HG03066 (cell line): ENCODE measurements around the gene C4orf54.

ENCODE experiments used
- ATAC-seq: cut with Tn5 transposase; IDR thresholded peaks from one replicate; pipeline ENCODE4 v1.9.1; 2021; ENCODE audit warnings: low read depth; ENCODE audit not compliant: unreplicated experiment

Gene C4orf54

GRCh38 chr4:99657798-99658197, at the start of gene C4orf54:
Gene C4orf54 (minus strand): TSS chr4:99657828. CDS start chr4:99654648, 3,180 bp downstream.
- no peak for ATAC-seq

DNA sequence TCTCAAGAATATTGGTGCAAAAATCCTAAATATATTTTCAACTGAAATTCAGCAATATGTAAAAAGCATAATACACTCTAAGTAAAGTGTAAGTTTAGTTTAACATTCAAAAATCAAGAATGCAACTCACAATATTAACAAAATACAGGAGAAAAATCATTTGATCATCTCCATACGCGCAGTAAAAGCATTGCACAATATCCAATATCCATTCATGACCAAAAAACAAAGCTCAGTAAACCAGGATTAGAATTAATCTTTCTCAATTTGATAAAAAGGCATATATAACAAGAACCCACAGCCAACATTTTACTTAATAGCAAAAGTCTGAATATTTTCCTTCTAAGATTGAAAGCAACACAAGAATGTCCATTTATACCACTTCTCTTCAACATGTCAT, 48.3 kb upstream of the C4orf54 start:
- no peak for ATAC-seq

- no peak for ATAC-seq
Observed at GRCh38 chr4:99696801-99697200, 39.2 kb upstream of the C4orf54 start.

GRCh38 chr4:99693140-99693539, 35.5 kb upstream of the C4orf54 start:
- ATAC-seq, result no peak

DNA sequence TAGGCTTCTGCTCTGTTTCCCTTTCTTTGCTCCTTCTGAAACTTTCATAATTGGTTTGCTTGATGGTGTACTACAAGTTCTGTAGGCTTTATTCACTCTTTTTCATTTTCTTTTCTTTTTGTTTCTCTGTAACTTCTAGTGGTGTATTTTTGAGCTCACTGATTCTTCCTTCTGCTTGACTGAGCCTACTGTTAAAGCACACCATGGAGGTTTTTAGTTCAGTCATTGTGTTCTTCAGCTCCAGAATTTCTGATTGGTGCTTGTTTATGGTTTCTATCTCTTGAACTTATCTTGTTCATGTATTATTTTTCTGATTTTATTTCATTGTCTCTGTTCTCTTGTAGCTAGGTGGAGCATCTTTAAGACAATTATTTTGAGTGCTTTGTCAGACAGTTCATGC, 33.4 kb upstream of the C4orf54 start:
- ATAC-seq, result no peak

DNA sequence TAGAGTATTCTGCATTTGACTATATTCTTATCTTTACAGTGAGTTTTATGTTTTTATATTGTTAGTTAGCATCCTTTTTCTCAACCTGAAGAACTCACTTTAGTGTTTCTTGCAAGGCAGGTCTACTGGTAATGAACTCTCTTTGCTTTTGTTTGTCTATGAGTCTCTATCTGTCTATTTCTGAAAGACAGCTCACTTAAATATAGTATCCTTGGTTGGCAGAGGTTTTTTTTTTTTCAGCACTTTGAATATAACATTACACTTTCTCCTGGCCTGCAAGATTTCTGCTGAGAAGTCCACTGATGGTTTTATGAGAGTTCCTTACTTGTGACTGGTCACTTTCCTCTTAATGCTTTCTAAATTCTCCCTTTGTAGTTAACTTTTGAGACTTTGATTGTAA, 32.8 kb upstream of the C4orf54 start:
- no peak for ATAC-seq

DNA sequence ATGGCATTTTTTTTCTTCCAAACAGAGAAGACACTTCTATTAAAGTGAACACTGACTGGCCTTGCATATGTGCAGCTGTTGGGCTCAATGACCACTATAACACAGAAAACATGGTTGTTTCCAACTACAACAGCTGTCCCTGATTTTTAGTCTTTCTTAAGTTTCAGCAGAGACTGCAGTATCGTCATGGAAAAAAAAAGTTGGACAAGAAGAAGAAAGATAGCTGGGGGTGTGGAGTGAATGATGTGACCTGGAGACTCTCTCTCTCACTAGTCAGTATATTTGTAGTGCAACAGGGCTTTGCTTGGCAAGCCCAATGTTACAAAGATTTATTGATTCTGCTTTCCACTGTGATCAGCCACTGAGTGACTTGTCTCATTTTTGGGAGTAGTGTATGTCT, 29.5 kb upstream of the C4orf54 start:
- no peak for ATAC-seq

- ATAC-seq, result no peak
Observed at GRCh38 chr4:99685234-99685633, 27.6 kb upstream of the C4orf54 start.

DNA sequence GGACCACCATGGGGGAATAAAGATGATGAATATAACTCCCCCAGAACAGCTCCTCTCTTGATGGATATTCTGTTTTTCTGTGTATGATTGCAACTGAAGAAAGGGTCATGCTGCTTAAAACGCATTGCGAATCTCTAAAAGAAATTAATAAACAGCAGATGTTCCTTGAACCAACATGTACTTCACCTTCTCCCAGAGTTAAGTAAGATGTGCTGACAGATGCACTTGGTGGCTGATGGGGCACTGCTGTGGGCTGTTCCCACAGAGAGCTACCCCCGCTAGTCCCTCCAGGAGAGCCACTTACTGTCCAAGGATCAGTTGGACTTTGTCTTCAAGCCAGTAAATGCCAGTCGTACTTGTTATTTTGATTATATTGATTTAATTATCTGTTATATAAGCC, 26.3 kb upstream of the C4orf54 start:
- no peak for ATAC-seq

DNA sequence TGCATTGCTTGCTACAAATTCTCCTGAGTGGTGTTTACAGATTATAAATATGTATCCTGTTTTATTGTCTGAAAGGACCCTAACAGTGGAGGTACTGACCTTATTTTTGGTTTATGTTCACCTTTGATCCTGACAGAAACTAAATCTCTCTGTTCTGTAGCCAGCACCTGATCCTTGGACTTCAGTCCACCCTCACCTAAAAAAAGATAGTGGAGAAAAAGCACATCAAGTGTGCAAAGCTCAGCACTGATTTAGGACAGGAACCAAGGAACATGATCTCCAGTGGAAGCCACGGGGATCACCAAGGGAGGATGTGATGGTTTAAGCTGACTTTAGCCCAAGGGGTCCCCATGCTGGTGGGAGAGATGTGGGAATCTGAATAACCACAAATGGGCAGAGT, 22.3 kb upstream of the C4orf54 start:
- ATAC-seq, result no peak

DNA sequence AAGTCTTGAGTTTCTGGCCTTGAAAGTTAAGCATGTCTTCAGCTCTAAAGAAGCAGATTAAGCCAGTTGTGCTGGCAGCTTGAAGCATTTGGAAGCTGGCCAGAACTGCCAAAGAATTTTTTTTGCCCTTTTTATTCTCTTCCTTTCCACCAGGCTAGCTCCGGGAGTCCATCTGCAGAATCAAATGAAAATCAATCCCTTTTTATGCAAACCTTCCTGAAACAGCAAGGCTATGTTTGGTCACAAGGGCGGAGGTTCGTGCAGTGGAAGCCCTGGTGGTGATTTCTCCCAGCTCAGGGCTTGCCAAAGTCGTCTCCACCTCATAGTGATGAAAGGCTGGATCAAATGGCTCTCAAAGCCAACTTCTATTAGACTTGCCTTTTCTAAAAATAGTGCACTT, 21.6 kb upstream of the C4orf54 start:
- ATAC-seq, result no peak

- ATAC-seq, result no peak
Observed at GRCh38 chr4:99677161-99677560, 19.5 kb upstream of the C4orf54 start.

- ATAC-seq, result no peak
Observed at GRCh38 chr4:99670409-99671073, 12.9 kb upstream of the C4orf54 start.

DNA sequence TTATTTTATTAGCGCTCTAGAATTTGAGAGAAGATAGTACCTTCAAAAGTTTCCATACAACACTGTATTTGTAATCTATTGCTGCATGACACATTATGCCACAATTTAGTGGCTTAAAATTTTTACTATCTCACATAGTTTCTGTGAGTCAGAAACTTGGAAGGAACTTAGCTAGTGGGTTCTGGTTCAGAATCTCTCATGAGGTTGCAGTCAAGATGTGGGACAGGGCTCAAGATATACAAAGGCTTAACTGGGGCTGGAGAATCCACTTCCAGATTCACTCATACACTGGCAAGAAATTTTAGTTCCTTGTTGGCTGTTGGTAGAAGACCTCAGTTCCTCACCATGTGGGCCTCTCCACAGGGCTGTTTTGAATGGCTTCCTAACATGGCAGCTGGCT, 11.5 kb upstream of the C4orf54 start:
- ATAC-seq, result no peak

DNA sequence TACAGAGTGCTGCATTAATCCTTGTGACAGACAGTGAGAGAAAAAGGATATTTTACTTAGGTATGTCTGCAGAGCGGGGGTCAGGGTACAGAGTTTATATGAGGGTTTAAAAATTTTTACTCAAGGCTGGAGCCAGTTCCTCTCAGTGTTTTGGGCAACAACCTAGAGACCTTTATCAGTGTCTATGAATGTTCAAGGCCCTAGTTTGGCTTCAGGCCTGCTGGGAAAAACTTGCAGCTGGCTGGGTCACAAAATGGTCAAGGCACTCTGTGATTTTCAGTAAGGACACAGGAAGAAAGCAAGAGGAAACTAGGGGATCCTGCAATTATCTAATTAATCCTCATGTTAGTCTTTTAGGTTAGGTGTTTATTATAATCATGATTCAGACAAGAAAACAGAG, 10.8 kb upstream of the C4orf54 start:
- ATAC-seq, result no peak

- ATAC-seq, result no peak
Observed at GRCh38 chr4:99665983-99666382, 8.4 kb upstream of the C4orf54 start.

DNA sequence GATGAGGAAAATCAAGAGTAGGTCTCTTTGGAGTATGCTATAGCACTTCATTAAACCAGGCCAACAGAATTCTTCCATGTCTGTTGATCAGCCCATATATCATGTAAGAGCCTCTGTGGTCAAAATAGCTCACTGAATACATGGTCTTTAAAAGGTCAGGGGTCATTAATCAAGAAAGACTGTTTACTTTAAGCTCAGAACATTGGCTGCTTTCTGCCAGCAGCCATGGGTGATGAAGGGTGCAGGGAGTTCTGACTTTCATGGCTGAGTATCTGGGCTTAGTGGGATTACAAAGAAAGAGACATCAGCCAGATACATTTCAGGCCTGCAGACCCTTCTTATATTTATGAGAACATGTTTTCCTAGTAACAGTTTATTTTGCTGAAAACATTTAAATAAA, 7.1 kb upstream of the C4orf54 start:
- no peak for ATAC-seq

DNA sequence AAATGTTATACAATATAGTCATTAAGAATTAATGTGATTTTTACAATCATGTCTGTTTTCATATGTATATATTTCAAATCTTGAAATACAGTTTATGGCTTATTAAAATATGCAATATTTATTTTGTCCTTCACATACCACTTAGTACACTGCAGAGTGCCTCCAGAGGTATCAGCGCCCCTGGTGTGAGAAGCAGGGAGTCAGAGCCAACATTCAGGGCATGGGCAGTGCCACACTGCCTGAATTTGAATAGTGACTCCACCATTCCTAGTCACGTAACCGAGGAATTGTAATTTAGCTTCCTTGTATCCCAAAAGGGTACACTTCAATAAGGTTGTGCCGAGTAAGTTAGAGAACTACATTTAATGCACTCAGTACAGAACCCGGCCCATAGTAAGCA, 4.3 kb upstream of the C4orf54 start:
- ATAC-seq, result no peak

- ATAC-seq, result no peak
Observed at GRCh38 chr4:99658666-99659065, 1.0 kb upstream of the C4orf54 start.

DNA sequence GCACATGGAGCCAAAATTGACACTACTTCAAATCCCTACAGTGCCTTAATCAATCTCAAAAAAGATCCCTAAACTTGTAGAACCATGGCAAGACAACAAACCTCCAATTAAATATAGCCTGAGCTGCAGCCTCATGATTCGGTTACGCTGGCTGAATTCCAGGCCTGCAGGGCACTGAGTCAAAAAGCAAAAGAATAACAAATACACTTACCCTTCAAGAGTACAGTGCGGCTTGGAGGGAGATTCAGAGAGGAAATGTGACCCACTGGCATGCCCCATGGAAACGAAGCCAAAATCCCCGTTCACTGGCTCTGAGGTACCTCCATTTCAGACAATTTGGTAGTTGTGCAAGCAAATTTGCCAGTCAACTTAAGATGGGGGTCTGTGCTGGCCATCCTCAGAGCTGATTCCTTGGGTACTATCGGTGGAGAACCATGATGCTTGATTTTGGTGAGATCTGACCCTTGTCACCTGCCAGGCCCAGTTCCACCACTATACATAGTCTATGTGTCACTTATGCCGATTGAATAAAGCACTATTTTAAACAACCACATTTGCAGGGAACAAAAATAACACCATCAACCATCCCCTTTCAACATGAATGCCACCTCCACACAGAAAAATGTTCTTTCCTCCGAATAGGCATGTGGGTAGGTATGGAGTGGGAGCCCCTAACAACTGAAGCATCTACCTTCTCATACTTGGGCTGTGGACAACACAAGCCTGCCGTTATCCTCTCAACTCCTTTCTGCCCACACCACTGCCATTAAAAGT, 2.1 kb downstream of the C4orf54 start:
- ATAC-seq, result no peak

- no peak for ATAC-seq
Observed at GRCh38 chr4:99654361-99654761, 3.3 kb downstream of the C4orf54 start.

- no peak for ATAC-seq
Observed at GRCh38 chr4:99653916-99654315, 3.7 kb downstream of the C4orf54 start.
